ENCODE data around the gene PTPN6. TPM values are rescaled to one million over a fixed set of nuclear protein-coding genes. Genes with fewer than 3 reads are reported as not detected.

PTPN6 gene
- total RNA-seq, 1 experiment from 2014 or later = 19.8 TPM

DNA sequence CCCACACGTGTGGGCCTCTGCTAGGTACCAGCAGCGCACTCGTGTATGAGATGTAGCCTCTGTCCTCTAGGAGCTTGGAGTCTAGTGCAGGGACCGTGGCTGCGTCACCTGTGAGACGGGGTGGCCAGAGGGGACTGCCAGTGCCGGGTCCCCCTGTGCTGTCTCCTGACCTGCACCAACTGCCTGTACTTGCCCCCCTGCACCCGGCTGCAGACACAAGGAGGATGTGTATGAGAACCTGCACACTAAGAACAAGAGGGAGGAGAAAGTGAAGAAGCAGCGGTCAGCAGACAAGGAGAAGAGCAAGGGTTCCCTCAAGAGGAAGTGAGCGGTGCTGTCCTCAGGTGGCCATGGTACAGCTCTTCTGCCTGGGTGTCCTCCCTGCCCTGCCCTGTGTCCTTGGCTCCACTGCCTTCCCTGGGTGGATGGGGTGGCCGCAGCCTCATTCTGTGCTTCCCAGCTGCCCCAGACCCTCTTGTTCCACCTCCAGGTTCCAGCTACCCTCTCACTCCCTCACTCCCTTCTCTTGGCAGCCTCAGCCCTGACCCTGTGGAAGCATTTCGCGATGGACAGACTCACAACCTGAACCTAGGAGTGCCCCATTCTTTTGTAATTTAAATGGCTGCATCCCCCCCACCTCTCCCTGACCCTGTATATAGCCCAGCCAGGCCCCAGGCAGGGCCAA is 9.6 kb downstream of the PTPN6 start:
- no peak overlapping the region for H3K18ac ChIP-seq (ENCODE audit: insufficient read length, low read depth, low read length)
- H2AK5ac ChIP-seq (ENCODE audit: insufficient read length, low read length) = no peak overlapping the region
- TF ChIP-seq, protein P1, sequence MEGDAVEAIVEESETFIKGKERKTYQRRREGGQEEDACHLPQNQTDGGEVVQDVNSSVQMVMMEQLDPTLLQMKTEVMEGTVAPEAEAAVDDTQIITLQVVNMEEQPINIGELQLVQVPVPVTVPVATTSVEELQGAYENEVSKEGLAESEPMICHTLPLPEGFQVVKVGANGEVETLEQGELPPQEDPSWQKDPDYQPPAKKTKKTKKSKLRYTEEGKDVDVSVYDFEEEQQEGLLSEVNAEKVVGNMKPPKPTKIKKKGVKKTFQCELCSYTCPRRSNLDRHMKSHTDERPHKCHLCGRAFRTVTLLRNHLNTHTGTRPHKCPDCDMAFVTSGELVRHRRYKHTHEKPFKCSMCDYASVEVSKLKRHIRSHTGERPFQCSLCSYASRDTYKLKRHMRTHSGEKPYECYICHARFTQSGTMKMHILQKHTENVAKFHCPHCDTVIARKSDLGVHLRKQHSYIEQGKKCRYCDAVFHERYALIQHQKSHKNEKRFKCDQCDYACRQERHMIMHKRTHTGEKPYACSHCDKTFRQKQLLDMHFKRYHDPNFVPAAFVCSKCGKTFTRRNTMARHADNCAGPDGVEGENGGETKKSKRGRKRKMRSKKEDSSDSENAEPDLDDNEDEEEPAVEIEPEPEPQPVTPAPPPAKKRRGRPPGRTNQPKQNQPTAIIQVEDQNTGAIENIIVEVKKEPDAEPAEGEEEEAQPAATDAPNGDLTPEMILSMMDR (conservative IDR thresholded peaks at IDR 0.05) = peak; percentile 41; the same call in 2 of the 3 replicates
- H4K5ac ChIP-seq (ENCODE audit: insufficient read length, low read depth, low read length) = no peak overlapping the region
- H4K20me1 ChIP-seq (ENCODE audit: control insufficient read depth, insufficient read depth, insufficient read length) = peaks cover 2% of the 10 kb centered on the region
- no peak overlapping the region for H3K23ac ChIP-seq (ENCODE audit: insufficient read length, low read depth, low read length)
- no peaks in the 10 kb centered on the region; the same call in 1 of the 2 replicates for H3K79me2 ChIP-seq (ENCODE audit: insufficient read depth, low read length)
- no peak overlapping the region for H2BK5ac ChIP-seq (ENCODE audit: insufficient read length, low read length)
- H3K4me3 Mint-ChIP-seq = peak overlapping the region in 1 of 2 experiments; percentile 82; a peak in 1 of 5 replicates
- DNase-seq = no peak
- no peak overlapping the region; the same call in 1 of the 2 replicates for H3K14ac ChIP-seq (ENCODE audit: insufficient read depth, low read length)
- H3K4ac ChIP-seq (ENCODE audit: low read depth, low read length) = no peak overlapping the region
- no peaks in the 10 kb centered on the region; the same call in 1 of the 2 replicates for H3K27me3 Mint-ChIP-seq (ENCODE audit: low read depth)
- H4K8ac ChIP-seq (replicated peaks; ENCODE audit: insufficient read length, low read depth, low read length) = no peak overlapping the region
- H2BK120ac ChIP-seq (ENCODE audit: low read depth, low read length, poor library complexity, severe bottlenecking) = no peak overlapping the region
- no peak overlapping the region for H2BK15ac ChIP-seq (ENCODE audit: low read depth, low read length)
- H4K91ac ChIP-seq (ENCODE audit: insufficient read length, low read depth, low read length) = peak overlapping the region; percentile 11
- H3K79me1 ChIP-seq (ENCODE audit: insufficient read depth, low read depth, low read length, poor library complexity, severe bottlenecking) = no peaks in the 10 kb centered on the region
- H3K23me2 ChIP-seq (ENCODE audit: insufficient read length, low read depth, low read length, poor library complexity, severe bottlenecking) = peaks cover 17% of the 10 kb centered on the region
- H3K27ac Mint-ChIP-seq = peak overlapping the region; percentile 67 to 99 (median 98); a peak in 5 of 7 replicates
- peaks cover 7 to 23% (median 8%) of the 10 kb centered on the region in 3 experiments; a peak in 6 of 7 replicates for H3K36me3 Mint-ChIP-seq (ENCODE audit: insufficient read depth in 1 of 3, low read depth in 3 of 3)
- no peak overlapping the region for H2BK20ac ChIP-seq (ENCODE audit: low read depth, low read length, poor library complexity, severe bottlenecking)
- peaks cover 43 to 59% of the 10 kb centered on the region in 2 experiments for H3K4me1 Mint-ChIP-seq
- H2BK12ac ChIP-seq (ENCODE audit: insufficient read length, low read depth, low read length) = no peak overlapping the region
- no peak overlapping the region for H3T11ph ChIP-seq (ENCODE audit: low read length)
- no peak overlapping the region for H3K56ac ChIP-seq (ENCODE audit: insufficient read length, low read depth, low read length)
- no peak overlapping the region for H3K27ac ChIP-seq (ENCODE audit: insufficient read length, low read depth, low read length)
- no peak overlapping the region for H3K9ac ChIP-seq (ENCODE audit: extremely low read depth, insufficient read length, low read length)
- peaks cover 6% of the 10 kb centered on the region; the same call in 1 of the 2 replicates for H3K4me1 ChIP-seq (ENCODE audit: insufficient read depth, low read length)
- WGBS (ENCODE audit: extremely low coverage, insufficient read length, low lambda C conversion rate) = no CpG with 5 or more reads among the region's 13 CpGs
- no peaks in the 10 kb centered on the region for H3K9me3 ChIP-seq (ENCODE audit: control insufficient read depth, low read depth, low read length)
- no peaks in the 10 kb centered on the region for H3K27me3 ChIP-seq (ENCODE audit: insufficient read depth, low read length)
- H2AFZ ChIP-seq (ENCODE audit: low read length) = no peak overlapping the region
- H3K4me2 ChIP-seq (ENCODE audit: insufficient read depth, insufficient read length, low read length) = no peak overlapping the region
- H3K9me3 Mint-ChIP-seq = no peaks in the 10 kb centered on the region

Data from H9 (cell line).